IPS-20b (cell line): Measurements from ENCODE around the gene TMC1.

Source experiments
- H3K27ac ChIP-seq: one replicate; pipeline ENCODE4 v1.5.1; 2013; ENCODE audit warnings: low read length
- H3K27me3 ChIP-seq: 2 replicates; pipeline ENCODE4 v1.6.1; 2013; ENCODE audit warnings: mild to moderate bottlenecking, low read length, inconsistent platforms; ENCODE audit not compliant: insufficient read depth
- H3K36me3 ChIP-seq: 2 replicates; pipeline ENCODE4 v1.6.1; 2013; ENCODE audit warnings: low read depth, mild to moderate bottlenecking, inconsistent platforms, low read length, moderate library complexity; ENCODE audit not compliant: insufficient read depth
- H3K4me1 ChIP-seq: 2 replicates; pipeline ENCODE4 v1.6.1; 2013; ENCODE audit warnings: mild to moderate bottlenecking, control low read depth, inconsistent platforms, low read length, moderate library complexity; ENCODE audit not compliant: insufficient read depth
- H3K4me3 ChIP-seq: 2 replicates; pipeline ENCODE4 v1.5.1; 2013; ENCODE audit warnings: mild to moderate bottlenecking, low read length, inconsistent platforms
- H3K9ac ChIP-seq: 2 replicates; pipeline ENCODE4 v1.6.1; 2013; ENCODE audit warnings: low read depth, mild to moderate bottlenecking, inconsistent platforms, low read length, moderate library complexity
- H3K9me3 ChIP-seq: 2 replicates; pipeline ENCODE4 v1.6.1; 2013; ENCODE audit warnings: mild to moderate bottlenecking, low read depth, low read length, inconsistent platforms; ENCODE audit not compliant: insufficient read depth

Gene TMC1

GRCh38 chr9:72627956-72628540 lies 106.6 kb downstream of the TMC1 start:
- peaks cover 4% of the 10 kb centered on the region; the same call in 1 of the 2 replicates for H3K4me1 ChIP-seq
- H3K27me3 ChIP-seq, result no peaks in the 10 kb centered on the region
- H3K9me3 ChIP-seq, result no peaks in the 10 kb centered on the region; the same call in none of the 2 replicates
- H3K36me3 ChIP-seq, result no peaks in the 10 kb centered on the region; the same call in 1 of the 2 replicates
- H3K9ac ChIP-seq, result no peak overlapping the region
- no peak overlapping the region for H3K4me3 ChIP-seq
- no peak overlapping the region for H3K27ac ChIP-seq

- Histone ChIP-seq H3K9ac (no peak overlapping the region), H3K27ac (no peak overlapping the region), H3K4me3 (no peak overlapping the region), H3K27me3 (no peaks in the 10 kb centered on the region), H3K4me1 (peaks cover 5% of the 10 kb centered on the region; the same call in 1 of the 2 replicates), H3K36me3 (peaks cover 5% of the 10 kb centered on the region; the same call in 1 of the 2 replicates), H3K9me3 (peaks cover 19% of the 10 kb centered on the region)
These were observed 112.6 kb downstream of the TMC1 start for GRCh38 chr9:72633966-72634365.

GRCh38 chr9:72635197-72635596 lies 113.8 kb downstream of the TMC1 start:
- peak overlapping the region; percentile 33 for H3K27ac ChIP-seq
- no peak overlapping the region for H3K4me3 ChIP-seq
- no peaks in the 10 kb centered on the region for H3K27me3 ChIP-seq
- H3K9me3 ChIP-seq, result peaks cover 19% of the 10 kb centered on the region
- peaks cover 5% of the 10 kb centered on the region; the same call in 1 of the 2 replicates for H3K36me3 ChIP-seq
- H3K4me1 ChIP-seq, result peaks cover 5% of the 10 kb centered on the region; the same call in 1 of the 2 replicates
- no peak overlapping the region for H3K9ac ChIP-seq

- Histone ChIP-seq H3K4me1 (peaks cover 5% of the 10 kb centered on the region; the same call in 1 of the 2 replicates), H3K9me3 (peaks cover 19% of the 10 kb centered on the region), H3K27ac (no peak overlapping the region), H3K27me3 (no peaks in the 10 kb centered on the region), H3K4me3 (no peak overlapping the region), H3K9ac (no peak overlapping the region), H3K36me3 (peaks cover 5% of the 10 kb centered on the region; the same call in 1 of the 2 replicates)
These were observed 115.2 kb downstream of the TMC1 start for GRCh38 chr9:72636621-72637020.

GRCh38 chr9:72643651-72644050 lies 122.2 kb downstream of the TMC1 start:
- Histone ChIP-seq H3K4me3 (no peak overlapping the region), H3K9me3 (no peaks in the 10 kb centered on the region), H3K27ac (no peak overlapping the region), H3K4me1 (no peaks in the 10 kb centered on the region), H3K9ac (no peak overlapping the region), H3K27me3 (no peaks in the 10 kb centered on the region), H3K36me3 (no peaks in the 10 kb centered on the region)

GRCh38 chr9:72646061-72646460 lies 124.7 kb downstream of the TMC1 start:
- Histone ChIP-seq H3K27me3 (no peaks in the 10 kb centered on the region), H3K36me3 (no peaks in the 10 kb centered on the region), H3K9ac (no peak overlapping the region), H3K27ac (no peak overlapping the region), H3K4me3 (no peak overlapping the region), H3K4me1 (no peaks in the 10 kb centered on the region), H3K9me3 (no peaks in the 10 kb centered on the region)

GRCh38 chr9:72648324-72649126 lies 127.1 kb downstream of the TMC1 start:
- Histone ChIP-seq H3K9ac (no peak overlapping the region), H3K9me3 (no peaks in the 10 kb centered on the region), H3K27me3 (no peaks in the 10 kb centered on the region), H3K36me3 (no peaks in the 10 kb centered on the region), H3K27ac (no peak overlapping the region), H3K4me1 (no peaks in the 10 kb centered on the region), H3K4me3 (no peak overlapping the region)

- Histone ChIP-seq H3K4me1 (no peaks in the 10 kb centered on the region), H3K4me3 (no peak overlapping the region), H3K9ac (no peak overlapping the region), H3K9me3 (no peaks in the 10 kb centered on the region), H3K27ac (no peak overlapping the region), H3K36me3 (no peaks in the 10 kb centered on the region), H3K27me3 (no peaks in the 10 kb centered on the region)
These were observed 127.7 kb downstream of the TMC1 start for GRCh38 chr9:72649127-72649442.

GRCh38 chr9:72650206-72650605 lies 128.8 kb downstream of the TMC1 start:
- Histone ChIP-seq H3K4me3 (no peak overlapping the region), H3K4me1 (no peaks in the 10 kb centered on the region)

GRCh38 chr9:72656021-72656420 lies 134.6 kb downstream of the TMC1 start:
- H3K27me3 ChIP-seq, result no peaks in the 10 kb centered on the region
- no peaks in the 10 kb centered on the region for H3K36me3 ChIP-seq
- no peak overlapping the region for H3K9ac ChIP-seq
- H3K9me3 ChIP-seq, result no peaks in the 10 kb centered on the region
- no peaks in the 10 kb centered on the region for H3K4me1 ChIP-seq
- H3K4me3 ChIP-seq, result no peak overlapping the region
- H3K27ac ChIP-seq, result no peak overlapping the region

More at GRCh38 chr9:72650206-72650605, 128.8 kb downstream of the TMC1 start:
- Histone ChIP-seq H3K27me3 (no peaks in the 10 kb centered on the region), H3K27ac (no peak overlapping the region), H3K36me3 (no peaks in the 10 kb centered on the region), H3K9ac (no peak overlapping the region), H3K9me3 (no peaks in the 10 kb centered on the region)

GRCh38 chr9:72657023-72657422 lies 135.6 kb downstream of the TMC1 start:
- Histone ChIP-seq H3K36me3 (no peaks in the 10 kb centered on the region), H3K27ac (no peak overlapping the region), H3K4me1 (no peaks in the 10 kb centered on the region), H3K4me3 (no peak overlapping the region), H3K9ac (no peak overlapping the region), H3K9me3 (no peaks in the 10 kb centered on the region), H3K27me3 (no peaks in the 10 kb centered on the region)

GRCh38 chr9:72658703-72659102 lies 137.3 kb downstream of the TMC1 start:
- Histone ChIP-seq H3K4me3 (no peak overlapping the region), H3K27ac (no peak overlapping the region), H3K9ac (no peak overlapping the region), H3K27me3 (no peaks in the 10 kb centered on the region), H3K9me3 (no peaks in the 10 kb centered on the region), H3K36me3 (no peaks in the 10 kb centered on the region), H3K4me1 (no peaks in the 10 kb centered on the region)
